ENCODE results near the gene GLS2.

GRCh38 chr12:56431850-56432249 is 56.1 kb downstream of the GLS2 start:
- TF ChIP-seq CTCF (IDR thresholded peaks at IDR 0.05; ENCODE audit: low read depth, low read length) (no peak), EZH2phosphoT487 (IDR thresholded peaks at IDR 0.05; ENCODE audit: low read depth) (no peak)

Data from OCI-LY3 (cell line).